Myocyte (in vitro differentiated cells): ENCODE measurements around the gene MAP4K2. TPM values are rescaled to one million over a fixed set of nuclear protein-coding genes. Genes with fewer than 3 reads are reported as not detected.

Experiments
- DNase-seq: peaks from one replicate; pipeline ENCODE4 v3.0.0-alpha.2; 2012; ENCODE audit warnings: low read depth
- total RNA-seq: library from RNA; depleted of rRNA; stranded (reverse); fragments of >200 nt; gene quantifications from 2 replicates; pipeline ENCODE4 v1.2.3, GENCODE V29; 2014

MAP4K2 gene
- total RNA-seq, 1 donor from 2014 or later = 7.1 TPM

GRCh38 chr11:64814712-64815187, 11.7 kb upstream of the MAP4K2 start:
- no peak for DNase-seq

GRCh38 chr11:64813826-64814225, 10.8 kb upstream of the MAP4K2 start:
- DNase-seq = no peak

- no peak for DNase-seq
These were observed 7.9 kb upstream of the MAP4K2 start for GRCh38 chr11:64810891-64811272.

DNA sequence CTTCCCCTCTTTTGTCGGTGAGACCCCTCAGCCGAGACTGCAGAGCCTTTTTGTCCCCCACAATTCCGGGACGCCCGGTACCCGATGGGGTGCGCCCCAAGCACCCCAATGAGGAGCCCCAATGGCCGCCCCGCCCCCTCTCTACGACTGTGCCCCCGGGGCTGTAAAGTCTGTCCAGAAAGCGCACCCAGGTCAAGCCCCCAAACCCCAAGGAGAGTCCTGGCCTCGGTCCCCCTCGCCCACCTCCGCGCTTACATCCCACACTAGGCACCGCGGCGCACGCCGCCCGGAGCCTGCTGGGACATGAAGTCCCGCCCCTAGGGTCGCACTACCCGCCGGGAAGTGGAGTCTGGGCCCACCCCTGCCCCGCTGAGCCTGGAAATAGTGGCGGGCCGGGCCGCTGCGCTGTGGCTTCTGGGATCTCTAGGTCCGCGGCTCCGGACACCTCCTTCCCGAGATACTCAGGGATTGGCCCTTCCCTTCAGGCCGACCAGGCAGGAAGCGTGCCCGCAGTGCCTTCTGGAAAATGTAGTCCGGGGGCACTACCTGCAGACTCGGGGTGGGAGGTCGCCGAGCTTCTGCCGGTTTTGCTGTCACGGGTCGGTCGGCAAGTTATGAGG, 7.4 kb upstream of the MAP4K2 start, which contains the start of gene MEN1:
MEN1 (minus strand) TSS at position 281 of the 620 bp plus-strand sequence. CDS start 442 bp downstream, outside the sequence.
- peak; percentile 97 for DNase-seq

GRCh38 chr11:64809781-64810241, 6.8 kb upstream of the MAP4K2 start:
- DNase-seq = no peak

DNA sequence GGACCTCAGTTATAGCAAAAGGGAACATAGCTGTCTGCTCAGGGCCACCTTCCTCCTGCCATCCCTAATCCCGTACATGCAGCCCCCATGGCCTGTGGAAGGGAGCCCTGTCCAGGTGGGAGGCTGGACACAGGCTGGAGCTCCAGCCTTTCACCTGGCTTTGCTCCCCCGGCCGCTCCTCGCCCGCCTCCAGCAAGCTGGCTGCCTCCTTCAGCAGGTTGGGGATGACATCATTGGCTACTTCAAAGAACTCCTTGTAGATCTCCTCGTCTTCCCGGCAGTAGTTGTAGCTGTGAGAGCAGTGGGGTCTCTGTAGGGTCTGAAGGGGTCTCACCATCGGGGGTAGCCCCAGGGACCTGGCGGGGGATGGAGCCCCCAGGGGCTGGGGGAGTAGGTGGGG, 2.5 kb upstream of the MAP4K2 start:
- no peak for DNase-seq

GRCh38 chr11:64804346-64805210, 1.6 kb upstream of the MAP4K2 start:
- DNase-seq = no peak

GRCh38 chr11:64803846-64804345, 882 bp upstream of the MAP4K2 start:
- DNase-seq = no peak

DNA sequence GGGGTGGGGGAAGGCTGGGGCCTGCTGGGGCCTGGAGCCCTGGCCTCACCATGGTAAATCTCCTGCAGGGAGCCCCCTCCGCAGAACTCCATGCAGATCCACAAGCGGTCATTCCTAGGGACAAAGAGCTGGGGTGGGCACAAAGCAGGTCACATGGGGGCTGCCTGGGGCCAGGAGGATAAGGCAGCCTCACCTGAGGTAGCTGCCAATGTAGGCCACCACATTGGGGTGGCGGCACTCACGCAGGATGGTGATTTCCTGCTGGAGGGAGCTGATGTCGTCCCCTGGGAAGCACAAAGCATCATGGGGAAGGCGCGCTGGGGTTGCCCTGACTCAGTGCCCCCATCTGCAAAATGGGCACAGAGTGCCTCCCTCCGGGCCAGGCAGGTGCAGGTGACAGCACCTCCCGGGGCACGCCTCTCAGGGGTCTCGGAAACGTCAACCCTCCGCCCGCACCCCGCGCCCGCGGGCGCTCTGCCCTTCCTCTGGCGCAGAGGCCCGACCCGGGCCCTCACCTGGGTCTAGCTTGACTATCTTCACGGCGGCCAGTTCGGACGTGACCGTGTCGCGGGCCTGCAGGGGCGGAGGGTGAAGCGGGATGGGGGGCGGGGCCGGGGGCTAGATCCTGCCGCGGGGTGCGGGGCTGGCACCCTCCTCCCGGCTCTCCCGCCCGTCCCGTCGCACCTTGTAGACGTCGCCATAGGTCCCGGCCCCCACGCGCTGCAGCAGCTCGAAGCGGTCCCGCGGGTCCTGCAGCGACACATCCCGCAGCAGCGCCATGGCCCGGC, 450 bp downstream of the MAP4K2 start:
- DNase-seq = no peak

DNA sequence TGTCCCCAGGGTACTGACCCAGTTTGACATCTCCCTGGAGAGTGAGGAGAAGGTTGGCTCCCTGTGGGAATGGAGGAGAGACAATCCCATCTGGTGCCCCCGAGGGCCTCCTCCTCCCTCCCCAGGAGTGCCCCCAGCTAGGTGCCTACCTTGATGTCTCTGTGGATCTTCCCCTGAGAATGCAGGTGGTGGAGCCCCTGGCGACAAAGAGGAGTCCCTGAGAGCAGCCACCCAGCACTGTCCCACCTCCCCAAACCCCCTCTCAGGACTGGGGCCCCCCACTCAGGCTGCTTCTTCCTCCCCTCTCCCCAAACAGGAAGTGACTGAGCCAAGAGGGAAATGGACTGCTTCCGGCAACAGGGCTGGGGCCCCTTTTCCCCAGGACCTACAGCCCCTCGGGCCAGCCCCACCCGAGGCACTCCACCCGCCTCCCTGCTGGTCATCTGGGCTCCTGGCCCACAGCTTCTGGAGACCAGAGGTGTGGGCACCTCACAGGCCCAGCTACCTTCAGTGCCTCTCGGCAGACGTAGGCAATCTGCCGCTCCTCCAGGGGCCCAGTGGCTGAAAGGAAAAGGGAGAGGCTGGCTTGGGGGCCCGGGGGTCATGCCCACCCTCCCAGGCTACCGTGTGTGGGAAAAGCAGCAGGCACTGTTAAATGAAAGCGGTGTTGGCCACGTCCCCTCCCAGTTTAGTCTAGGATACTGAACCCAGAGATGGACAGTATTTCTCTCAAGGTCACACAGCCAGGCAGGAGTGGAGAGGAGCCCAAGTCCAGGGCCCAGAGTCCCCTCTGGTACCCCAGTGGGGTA, 1.2 kb downstream of the MAP4K2 start:
- no peak for DNase-seq

GRCh38 chr11:64801158-64801464, 1.9 kb downstream of the MAP4K2 start:
- no peak for DNase-seq

DNA sequence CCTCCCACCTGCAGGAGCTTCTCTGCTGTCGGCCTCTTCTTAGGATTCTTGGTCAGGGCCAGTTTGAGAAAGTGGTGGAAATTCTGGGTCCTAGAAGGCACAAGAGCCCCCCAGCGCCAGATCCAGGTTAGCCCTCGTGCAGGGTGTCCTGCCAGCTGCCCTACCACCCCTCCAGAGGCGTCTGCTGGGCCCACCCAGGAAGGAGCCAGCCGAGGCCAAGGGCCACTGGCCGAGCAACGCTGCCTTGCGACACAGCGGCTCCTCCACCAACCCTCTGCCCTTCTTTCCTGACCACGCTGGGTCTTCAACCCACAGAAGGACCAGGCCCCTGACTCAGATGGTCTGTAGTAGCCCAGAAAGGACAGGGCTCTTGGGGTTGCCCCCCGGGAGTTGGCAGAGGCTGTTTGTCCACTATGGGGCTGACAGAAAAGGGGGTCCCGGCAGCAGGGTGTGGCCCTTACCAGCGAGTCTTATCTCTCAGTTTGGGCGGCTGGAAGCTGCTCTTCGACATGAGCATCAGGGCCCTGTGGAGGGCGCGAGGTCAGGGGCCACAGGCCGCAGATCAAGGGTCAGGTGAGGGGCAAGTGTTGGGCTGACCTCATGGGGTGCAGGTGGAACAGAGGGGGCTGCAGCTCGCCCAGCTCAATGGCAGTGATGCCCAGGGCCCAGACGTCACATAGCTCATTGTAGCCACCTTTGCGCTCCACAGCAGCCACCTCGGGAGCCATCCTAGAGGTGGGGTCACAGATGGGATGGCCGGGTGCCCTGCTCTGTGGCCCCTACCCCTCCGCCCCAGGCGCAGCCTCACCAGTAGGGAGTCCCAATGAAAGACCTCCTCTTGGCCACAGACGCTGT, 2.5 kb downstream of the MAP4K2 start:
- DNase-seq = no peak

- no peak for DNase-seq
These were observed 3.3 kb downstream of the MAP4K2 start for GRCh38 chr11:64799623-64800302.

DNA sequence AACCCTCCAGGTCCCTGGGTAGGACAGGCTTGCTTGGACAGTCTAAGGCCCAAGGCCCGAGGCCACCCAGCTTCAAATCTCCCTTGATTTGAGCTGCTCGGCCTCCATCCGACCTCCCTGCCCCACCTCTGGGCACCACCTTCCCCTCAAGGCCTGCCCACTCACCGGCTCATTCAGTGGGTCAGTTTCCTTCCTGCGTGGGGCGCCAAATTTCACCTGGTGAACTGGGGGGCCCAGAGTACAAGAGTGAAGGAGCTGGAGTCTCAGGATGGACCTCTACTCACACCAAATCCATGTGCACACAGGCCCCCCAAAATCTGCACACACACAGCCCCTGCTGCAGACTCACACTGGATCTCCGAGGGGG, 3.8 kb downstream of the MAP4K2 start:
- no peak for DNase-seq

- no peak for DNase-seq
These were observed 6.1 kb downstream of the MAP4K2 start for GRCh38 chr11:64796757-64797541.

DNA sequence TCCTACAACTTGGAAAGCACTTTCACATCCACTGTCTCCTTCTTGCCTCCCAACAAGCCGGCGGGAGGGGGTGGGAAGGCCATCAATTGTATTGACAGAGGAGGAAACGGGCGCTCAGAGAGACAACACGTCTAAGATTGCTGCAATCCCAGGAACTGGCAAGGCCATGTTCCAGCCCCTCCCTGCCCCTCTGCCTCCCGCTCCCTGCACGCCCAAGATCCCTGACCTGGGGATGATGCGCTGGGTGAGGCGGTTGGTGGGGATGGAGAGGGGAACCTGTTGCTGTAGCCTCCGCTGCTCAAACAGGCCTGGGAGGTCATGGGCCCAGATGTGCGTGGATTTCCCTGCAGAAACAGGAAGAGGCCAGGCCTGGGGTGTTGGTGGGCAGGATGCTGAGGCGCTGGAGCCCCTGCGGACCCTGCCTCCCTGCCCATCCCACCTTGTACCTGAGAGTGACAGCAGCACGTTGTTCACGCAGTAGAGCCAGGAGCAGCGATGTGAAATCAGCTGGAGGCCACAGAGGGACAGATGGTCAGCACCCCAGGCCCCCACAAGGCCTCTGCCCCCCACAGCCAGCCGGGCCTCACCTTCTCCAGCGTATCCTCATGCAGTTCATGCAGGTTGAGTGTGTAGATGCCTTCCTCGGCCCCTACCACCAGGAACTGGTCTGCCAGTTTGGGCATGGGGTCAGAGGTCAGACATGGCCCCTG, 6.8 kb downstream of the MAP4K2 start:
- DNase-seq = no peak

DNA sequence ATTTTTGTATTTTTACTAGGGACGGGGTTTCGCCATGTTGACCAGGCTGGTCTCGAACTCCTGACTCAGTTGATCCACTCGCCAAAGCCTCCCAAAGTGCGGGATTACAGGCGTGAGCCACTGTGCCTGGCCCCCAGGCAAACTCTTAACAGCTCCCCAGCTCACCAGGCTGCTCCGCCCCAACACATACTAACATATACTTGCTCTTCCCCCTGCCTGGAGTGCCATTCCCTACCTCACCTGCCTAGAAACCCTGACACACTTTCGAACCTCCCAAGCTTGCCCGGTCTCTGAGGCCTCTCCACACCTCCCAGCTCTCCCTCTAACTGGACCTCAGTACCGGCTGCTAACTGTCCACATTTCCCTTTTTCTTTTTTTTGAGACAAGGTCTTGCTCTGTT, 8.5 kb downstream of the MAP4K2 start:
- no peak for DNase-seq
